SK-N-SH (cell line): Measurements from ENCODE around the gene TSFM. TPM values are rescaled to one million over a fixed set of nuclear protein-coding genes. Genes with fewer than 3 reads are reported as not detected.

Experiments
- CTCF ChIA-PET: fragments of 300-600, 350-600 bp; formaldehyde crosslinking; extraction: SDS; loops from one replicate; lab custom pipeline; 2021; lab: Yijun Ruan, JAX
- POLR2A ChIA-PET: fragments of 350-600 bp; sonication (Branson Sonifier 250); formaldehyde crosslinking; extraction: SDS; loops from one replicate; lab custom pipeline; 2020; ENCODE audit warnings: antibody characterized with exemption, inconsistent platforms; lab: Yijun Ruan, JAX
- DNase-seq: peaks from one replicate; pipeline ENCODE4 v3.0.0; 2012
- H2AFZ ChIP-seq: fragments of 200-600 bp; sonication (generic); 2 replicates; pipeline ENCODE4 v1.8.1; 2016; ENCODE audit warnings: antibody characterized with exemption, mild to moderate bottlenecking, low read depth
- H3F3A ChIP-seq: fragments of 200-600 bp; sonication (generic); replicated peaks from 2 replicates; pipeline ENCODE3; 2016; ENCODE audit warnings: antibody characterized with exemption, mild to moderate bottlenecking; ENCODE audit not compliant: insufficient read depth
- H3K27ac ChIP-seq, 2 experiments: fragments of 200-500 bp in 1 of 2; fragments of 200-600 bp in 1 of 2; sonication (Bioruptor generic) in 1 of 2; sonication (generic), shearing (Covaris generic) in 1 of 2; 2 replicates each; pipeline versions ENCODE4 v1.5.1 to v1.6.1; 2014 to 2016; ENCODE audit warnings: low read depth in 2 of 2, inconsistent platforms in 1 of 2, low read length in 1 of 2, mild to moderate bottlenecking in 1 of 2, mixed read lengths in 1 of 2
- H3K27me3 ChIP-seq: fragments of 200-600 bp; sonication (generic), shearing (Covaris generic); 2 replicates; pipeline ENCODE4 v1.6.1; 2016; ENCODE audit warnings: mixed run types; ENCODE audit not compliant: insufficient read depth
- H3K36me3 ChIP-seq, 2 experiments: fragments of 200-500 bp in 1 of 2; fragments of 200-600 bp in 1 of 2; sonication (Bioruptor generic) in 1 of 2; sonication (generic) in 1 of 2; replicated peaks in 1 of 2; 2 replicates each; pipeline versions ENCODE3 to v1.5.1; 2014 to 2016; ENCODE audit warnings: low read length in 1 of 2, mild to moderate bottlenecking in 1 of 2; ENCODE audit not compliant: insufficient read depth in 2 of 2, control insufficient read depth in 1 of 2
- H3K4me1 ChIP-seq, 2 experiments: fragments of 200-500 bp in 1 of 2; fragments of 200-600 bp in 1 of 2; sonication (Bioruptor generic) in 1 of 2; sonication (generic), shearing (Covaris generic) in 1 of 2; 2 replicates each; pipeline versions ENCODE4 v1.5.1 to v1.6.1; 2014 to 2016; ENCODE audit warnings: low read depth in 1 of 2, low read length in 1 of 2, mixed run types in 1 of 2; ENCODE audit not compliant: insufficient read depth in 2 of 2, control insufficient read depth in 1 of 2
- H3K4me2 ChIP-seq: fragments of 200-600 bp; sonication (generic), shearing (Covaris generic); 2 replicates; pipeline ENCODE4 v1.6.1; 2017; ENCODE audit warnings: mixed run types
- H3K4me3 ChIP-seq, 2 experiments: fragments of 200-500 bp in 1 of 2; fragments of 200-600 bp in 1 of 2; sonication (Bioruptor generic) in 1 of 2; sonication (generic), shearing (Covaris generic) in 1 of 2; 2 replicates each; pipeline versions ENCODE4 v1.5.1 to v1.8.1; 2014 to 2016; ENCODE audit warnings: low read depth in 2 of 2, inconsistent platforms in 1 of 2, low read length in 1 of 2, mild to moderate bottlenecking in 1 of 2, mixed read lengths in 1 of 2, moderate library complexity in 1 of 2
- H3K79me2 ChIP-seq: fragments of 200-600 bp; sonication (generic); 2 replicates; pipeline ENCODE4 v1.8.1; 2017; ENCODE audit warnings: mild to moderate bottlenecking; ENCODE audit not compliant: insufficient read depth
- H3K9ac ChIP-seq: fragments of 200-600 bp; sonication (generic); 2 replicates; pipeline ENCODE4 v1.6.1; 2017; ENCODE audit warnings: mixed run types
- H3K9me2 ChIP-seq: fragments of 200-600 bp; sonication (generic); 2 replicates; pipeline ENCODE4 v1.6.1; 2017; ENCODE audit warnings: mixed run types
- H3K9me3 ChIP-seq: fragments of 200-600 bp; sonication (generic); 2 replicates; pipeline ENCODE4 v1.6.1; 2017; ENCODE audit warnings: mixed run types, mild to moderate bottlenecking, moderate library complexity
- H4K20me1 ChIP-seq: fragments of 200-600 bp; sonication (generic); 2 replicates; pipeline ENCODE4 v1.6.1; 2017; ENCODE audit warnings: mild to moderate bottlenecking, mixed run types; ENCODE audit not compliant: insufficient read depth
- CHD2 ChIP-seq: fragments of 150-350 bp; IDR thresholded peaks from 2 replicates; pipeline ENCODE4 v1.6.1; 2018; ENCODE audit warnings: low read length; ENCODE audit not compliant: partially characterized antibody
- ELF1 ChIP-seq: IDR thresholded peaks from 2 replicates; pipeline ENCODE4 v1.4.0; 2012
- EP300 ChIP-seq, 2 experiments: IDR thresholded peaks; 2 replicates each; pipeline versions ENCODE4 v1.4.0 to v1.6.1; 2012; ENCODE audit warnings: borderline replicate concordance in 1 of 2, low read depth in 1 of 2, low read length in 1 of 2
- FOSL2 ChIP-seq: IDR thresholded peaks from 2 replicates; pipeline ENCODE4 v1.4.0; 2012; ENCODE audit warnings: low read depth, mild to moderate bottlenecking, moderate library complexity, borderline replicate concordance
- FOXJ3 ChIP-seq: sonication (generic); formaldehyde crosslinking; IDR thresholded peaks from 2 replicates; pipeline ENCODE4 v1.5.1; 2020; ENCODE audit warnings: mild to moderate bottlenecking, missing genetic modification reagents
- GABPA ChIP-seq: IDR thresholded peaks from 2 replicates; pipeline ENCODE4 v1.4.0; 2012; ENCODE audit warnings: low read depth, mild to moderate bottlenecking
- GATA2 ChIP-seq: sonication (generic); formaldehyde crosslinking; IDR thresholded peaks from 2 replicates; pipeline ENCODE4 v1.5.0; 2020; ENCODE audit warnings: mild to moderate bottlenecking, missing genetic modification reagents
- IRF3 ChIP-seq: fragments of 150-350 bp; IDR thresholded peaks from 2 replicates; pipeline ENCODE4 v1.6.1; 2016; ENCODE audit warnings: mild to moderate bottlenecking, low read depth, low read length
- JUND ChIP-seq: IDR thresholded peaks from 2 replicates; pipeline ENCODE4 v1.4.0; 2012
- MAX ChIP-seq: IDR thresholded peaks from 2 replicates; pipeline ENCODE4 v1.4.0; 2012; ENCODE audit warnings: low read depth
- MEF2A ChIP-seq: IDR thresholded peaks from 2 replicates; pipeline ENCODE4 v1.4.0; 2012; ENCODE audit warnings: low read depth, borderline replicate concordance
- NFIC ChIP-seq: IDR thresholded peaks from 2 replicates; pipeline ENCODE4 v1.4.0; 2012; ENCODE audit warnings: borderline replicate concordance
- NRF1 ChIP-seq: IDR thresholded peaks from 2 replicates; pipeline ENCODE4 v1.6.1; 2012; ENCODE audit warnings: low read depth, mild to moderate bottlenecking, low read length
- POLR2AphosphoS5 ChIP-seq: IDR thresholded peaks from 2 replicates; pipeline ENCODE4 v1.6.1; 2012; ENCODE audit warnings: low read depth, low read length
- RAD21 ChIP-seq: IDR thresholded peaks from 2 replicates; pipeline ENCODE4 v1.6.1; 2012; ENCODE audit warnings: mild to moderate bottlenecking, low read length
- RCOR1 ChIP-seq: fragments of 150-350 bp; IDR thresholded peaks from 2 replicates; pipeline ENCODE4 v1.6.1; 2017; ENCODE audit warnings: antibody characterized with exemption, low read length
- REST ChIP-seq: IDR thresholded peaks from 2 replicates; pipeline ENCODE4 v1.6.1; 2012; ENCODE audit warnings: mild to moderate bottlenecking, low read depth, low read length, moderate library complexity
- RFX5 ChIP-seq: IDR thresholded peaks from 2 replicates; pipeline ENCODE4 v1.6.1; 2012; ENCODE audit warnings: mild to moderate bottlenecking, improper control_type of control experiment, low read length
- RXRA ChIP-seq: IDR thresholded peaks from 2 replicates; pipeline ENCODE4 v1.4.0; 2012; ENCODE audit warnings: low read depth, mild to moderate bottlenecking, borderline replicate concordance
- SIN3A ChIP-seq: IDR thresholded peaks from 2 replicates; pipeline ENCODE4 v1.6.1; 2012; ENCODE audit warnings: low read depth, mild to moderate bottlenecking, low read length, moderate library complexity, borderline replicate concordance
- SMC3 ChIP-seq: IDR thresholded peaks from 2 replicates; pipeline ENCODE4 v1.6.1; 2012; ENCODE audit warnings: low read depth, low read length, improper control_type of control experiment
- TEAD4 ChIP-seq: IDR thresholded peaks from 2 replicates; pipeline ENCODE4 v1.4.0; 2012; ENCODE audit warnings: mild to moderate bottlenecking, borderline replicate concordance; ENCODE audit not compliant: insufficient read depth
- USF2 ChIP-seq: fragments of 150-350 bp; IDR thresholded peaks from 2 replicates; pipeline ENCODE4 v1.6.1; 2017; ENCODE audit warnings: antibody characterized with exemption, low read length, low read depth, borderline replicate concordance
- YY1 ChIP-seq: IDR thresholded peaks from 2 replicates; pipeline ENCODE4 v1.4.0; 2012; ENCODE audit warnings: low read depth, mild to moderate bottlenecking
- WGBS: methylation state at CpG from one replicate; pipeline ENCODE4 v1.1.6; 2017; ENCODE audit warnings: low lambda C conversion rate; 5-methylcytosine and 5-hydroxymethylcytosine counted together
- polyA plus RNA-seq, 3 experiments: library from polyadenylated mRNA; depleted of rRNA; stranded (reverse); fragments of >200 nt; gene quantifications; 2 replicates each; pipeline ENCODE4 v1.2.3, GENCODE V29; 2012
- TF ChIP-seq, protein P1 (sequence below): IDR thresholded peaks from 2 replicates; pipeline ENCODE4; 2012
- TF ChIP-seq, protein P2 (sequence below): fragments of 200-600 bp; sonication (generic); IDR thresholded peaks from 2 replicates; pipeline ENCODE4 v1.6.1; 2017; ENCODE audit warnings: antibody characterized with exemption, mild to moderate bottlenecking, moderate library complexity

Gene TSFM
- polyA plus RNA-seq, 1 of the 3 experiments (the other 2 are of a cell fraction): 28.7 TPM

DNA sequence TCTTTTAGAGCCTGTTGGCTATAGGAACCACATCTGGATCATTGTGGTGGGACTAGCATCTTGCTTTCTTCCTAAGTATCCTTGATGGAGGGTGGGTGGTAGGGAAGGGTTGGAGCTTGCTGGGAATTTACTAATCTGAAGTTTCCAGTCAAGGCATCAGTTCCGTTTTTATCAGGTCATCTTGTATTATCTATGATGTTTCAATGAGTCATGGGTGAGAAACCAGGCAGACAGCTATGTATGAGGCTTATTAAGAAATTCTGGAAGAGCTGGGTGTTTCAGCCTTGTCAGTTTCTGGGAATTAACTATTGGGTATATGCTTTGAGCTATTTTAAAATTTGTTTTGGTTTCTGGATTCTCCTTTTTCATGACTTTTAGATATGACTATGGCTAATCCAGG is 11.3 kb downstream of the TSFM start:
- POLR2A ChIA-PET: no interaction called here
- Histone ChIP-seq H2AFZ (no peak overlapping the region), H3F3A (peaks cover 28% of the 10 kb centered on the region), H3K9ac (peak overlapping the region; percentile 35; the same call in 1 of the 2 replicates), H3K4me3 (no peak overlapping the region), H3K9me2 (no peaks in the 10 kb centered on the region), H3K9me3 (no peaks in the 10 kb centered on the region), H3K27ac (peak overlapping the region in 1 of 2 experiments; percentile 89; a peak in 2 of 4 replicates), H3K27me3 (no peaks in the 10 kb centered on the region), H3K4me1 (peaks cover 0 to 6% of the 10 kb centered on the region in 2 experiments; a peak in 2 of 4 replicates), H3K79me2 (peaks cover 40% of the 10 kb centered on the region; the same call in 1 of the 2 replicates), H4K20me1 (no peaks in the 10 kb centered on the region), H3K4me2 (peak overlapping the region; percentile 48; the same call in 1 of the 2 replicates), H3K36me3 (peaks cover 45 to 61% of the 10 kb centered on the region in 2 experiments)
- CTCF ChIA-PET: interaction anchor here (0.8 to 1.8 kb wide), 8 partner anchors 8 to 112 kb away, joined by 3 to 13 read pairs (median 3); partner anchors contain the start of gene TSFM
- DNase-seq: no peak
- WGBS: 0% methylated on average over 1 of the region's 1 CpG
- TF ChIP-seq RXRA: no peak
- peak; percentile 45; the same call in 1 of the 2 replicates for TF ChIP-seq MAX
- 0 out of 2 replicates have a peak, but pooled peaks have one; percentile 12 for TF ChIP-seq TEAD4
- TF ChIP-seq REST: no peak
- TF ChIP-seq JUND: peak; percentile 74
- no peak for TF ChIP-seq RAD21
- TF ChIP-seq, protein P1, sequence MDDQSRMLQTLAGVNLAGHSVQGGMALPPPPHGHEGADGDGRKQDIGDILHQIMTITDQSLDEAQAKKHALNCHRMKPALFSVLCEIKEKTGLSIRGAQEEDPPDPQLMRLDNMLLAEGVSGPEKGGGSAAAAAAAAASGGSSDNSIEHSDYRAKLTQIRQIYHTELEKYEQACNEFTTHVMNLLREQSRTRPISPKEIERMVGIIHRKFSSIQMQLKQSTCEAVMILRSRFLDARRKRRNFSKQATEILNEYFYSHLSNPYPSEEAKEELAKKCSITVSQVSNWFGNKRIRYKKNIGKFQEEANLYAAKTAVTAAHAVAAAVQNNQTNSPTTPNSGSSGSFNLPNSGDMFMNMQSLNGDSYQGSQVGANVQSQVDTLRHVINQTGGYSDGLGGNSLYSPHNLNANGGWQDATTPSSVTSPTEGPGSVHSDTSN: peak; percentile 73
- no peak; the same call in 1 of the 2 replicates for TF ChIP-seq POLR2AphosphoS5
- TF ChIP-seq IRF3: no peak
- no peak for TF ChIP-seq GATA2 (CRISPR knock-in tag)
- TF ChIP-seq RCOR1: no peak
- TF ChIP-seq NFIC: no peak; the same call in 1 of the 2 replicates
- no peak for TF ChIP-seq EP300 (IDR thresholded peaks at IDR 0.05; ENCODE audit: borderline replicate concordance in 1 of 2, low read depth in 1 of 2, low read length in 1 of 2)
- TF ChIP-seq, protein P2, sequence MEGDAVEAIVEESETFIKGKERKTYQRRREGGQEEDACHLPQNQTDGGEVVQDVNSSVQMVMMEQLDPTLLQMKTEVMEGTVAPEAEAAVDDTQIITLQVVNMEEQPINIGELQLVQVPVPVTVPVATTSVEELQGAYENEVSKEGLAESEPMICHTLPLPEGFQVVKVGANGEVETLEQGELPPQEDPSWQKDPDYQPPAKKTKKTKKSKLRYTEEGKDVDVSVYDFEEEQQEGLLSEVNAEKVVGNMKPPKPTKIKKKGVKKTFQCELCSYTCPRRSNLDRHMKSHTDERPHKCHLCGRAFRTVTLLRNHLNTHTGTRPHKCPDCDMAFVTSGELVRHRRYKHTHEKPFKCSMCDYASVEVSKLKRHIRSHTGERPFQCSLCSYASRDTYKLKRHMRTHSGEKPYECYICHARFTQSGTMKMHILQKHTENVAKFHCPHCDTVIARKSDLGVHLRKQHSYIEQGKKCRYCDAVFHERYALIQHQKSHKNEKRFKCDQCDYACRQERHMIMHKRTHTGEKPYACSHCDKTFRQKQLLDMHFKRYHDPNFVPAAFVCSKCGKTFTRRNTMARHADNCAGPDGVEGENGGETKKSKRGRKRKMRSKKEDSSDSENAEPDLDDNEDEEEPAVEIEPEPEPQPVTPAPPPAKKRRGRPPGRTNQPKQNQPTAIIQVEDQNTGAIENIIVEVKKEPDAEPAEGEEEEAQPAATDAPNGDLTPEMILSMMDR: no peak
- no peak for TF ChIP-seq CHD2
- no peak for TF ChIP-seq ELF1
- no peak for TF ChIP-seq NRF1
- TF ChIP-seq YY1: no peak
- TF ChIP-seq FOSL2: peak; percentile 87
- no peak for TF ChIP-seq RFX5
- no peak for TF ChIP-seq SMC3
- TF ChIP-seq MEF2A: 0 out of 2 replicates have a peak, but pooled peaks have one; percentile 9
- TF ChIP-seq SIN3A: no peak
- TF ChIP-seq GABPA: no peak
- TF ChIP-seq FOXJ3 (CRISPR knock-in tag): no peak
- no peak for TF ChIP-seq USF2
